HEK293 (cell line): ENCODE results near the gene ANKRD63.

Experiments
- AEBP2 ChIP-seq: fragments of 450-650 bp; formaldehyde crosslinking; IDR thresholded peaks from 2 replicates; pipeline ENCODE4 v1.5.1; 2016; ENCODE audit warnings: missing biosample characterization, missing genetic modification characterization, borderline replicate concordance
- GLIS1 ChIP-seq: fragments of 450-650 bp; formaldehyde crosslinking; IDR thresholded peaks from 2 replicates; pipeline ENCODE4 v1.5.1; 2016; ENCODE audit warnings: missing biosample characterization, missing genetic modification characterization
- SETDB1 ChIP-seq: IDR thresholded peaks from one replicate; pipeline ENCODE4 v1.6.1; 2017; ENCODE audit warnings: mild to moderate bottlenecking, low read length, moderate library complexity, mixed read lengths; ENCODE audit not compliant: insufficient read length
- SP7 ChIP-seq: fragments of 450-650 bp; formaldehyde crosslinking; IDR thresholded peaks from 2 replicates; pipeline ENCODE4 v1.5.1; 2016; ENCODE audit warnings: missing biosample characterization, missing genetic modification characterization
- TSHZ1 ChIP-seq: fragments of 450-650 bp; formaldehyde crosslinking; IDR thresholded peaks from 2 replicates; pipeline ENCODE4 v1.5.1; 2016; ENCODE audit warnings: missing biosample characterization, missing genetic modification characterization, borderline replicate concordance
- YY1 ChIP-seq: fragments of 450-650 bp; formaldehyde crosslinking; IDR thresholded peaks from 2 replicates; pipeline ENCODE4 v1.5.1; 2018; ENCODE audit warnings: missing biosample characterization, missing genetic modification characterization
- ZFP37 ChIP-seq: fragments of 450-650 bp; formaldehyde crosslinking; IDR thresholded peaks from 2 replicates; pipeline ENCODE4 v1.5.1; 2016; ENCODE audit warnings: missing biosample characterization, missing genetic modification characterization
- ZNF112 ChIP-seq: fragments of 450-650 bp; formaldehyde crosslinking; IDR thresholded peaks from 2 replicates; pipeline ENCODE4 v1.5.0; 2017; ENCODE audit warnings: missing biosample characterization, missing genetic modification characterization
- ZNF221 ChIP-seq: fragments of 450-650 bp; formaldehyde crosslinking; IDR thresholded peaks from 2 replicates; pipeline ENCODE4 v1.5.1; 2017; ENCODE audit warnings: missing biosample characterization, missing genetic modification characterization, borderline replicate concordance
- ZNF239 ChIP-seq: fragments of 450-650 bp; formaldehyde crosslinking; IDR thresholded peaks from 2 replicates; pipeline ENCODE4 v1.5.1; 2016; ENCODE audit warnings: missing biosample characterization, missing genetic modification characterization
- ZNF335 ChIP-seq: fragments of 450-650 bp; formaldehyde crosslinking; conservative IDR thresholded peaks from 2 replicates; pipeline ENCODE4 v1.5.1; 2016; ENCODE audit warnings: missing biosample characterization, missing genetic modification characterization
- ZNF391 ChIP-seq: fragments of 450-650 bp; formaldehyde crosslinking; IDR thresholded peaks from 2 replicates; pipeline ENCODE4 v1.5.1; 2016; ENCODE audit warnings: low read depth, missing biosample characterization, missing genetic modification characterization, borderline replicate concordance
- ZNF449 ChIP-seq: fragments of 450-650 bp; formaldehyde crosslinking; IDR thresholded peaks from 2 replicates; pipeline ENCODE4 v1.5.1; 2017; ENCODE audit warnings: missing biosample characterization, mild to moderate bottlenecking, missing genetic modification characterization, moderate library complexity
- ZNF544 ChIP-seq: fragments of 450-650 bp; formaldehyde crosslinking; IDR thresholded peaks from 2 replicates; pipeline ENCODE4 v1.5.0; 2017; ENCODE audit warnings: missing biosample characterization, missing genetic modification characterization
- ZNF626 ChIP-seq: fragments of 450-650 bp; sonication (Bioruptor Pico); formaldehyde crosslinking; IDR thresholded peaks from 2 replicates; pipeline ENCODE4 v1.5.1; 2018; ENCODE audit warnings: missing biosample characterization, missing genetic modification characterization, inconsistent platforms
- ZNF658 ChIP-seq: fragments of 450-650 bp; formaldehyde crosslinking; IDR thresholded peaks from 2 replicates; pipeline ENCODE4; 2016; ENCODE audit warnings: missing biosample characterization, missing genetic modification characterization
- ZNF707 ChIP-seq: fragments of 450-650 bp; formaldehyde crosslinking; IDR thresholded peaks from 2 replicates; pipeline ENCODE4 v1.5.1; 2016; ENCODE audit warnings: missing biosample characterization, missing genetic modification characterization
- ZNF776 ChIP-seq: fragments of 450-650 bp; formaldehyde crosslinking; IDR thresholded peaks from 2 replicates; pipeline ENCODE4 v1.5.0; 2017; ENCODE audit warnings: missing biosample characterization, missing genetic modification characterization, borderline replicate concordance
- ZNF785 ChIP-seq: fragments of 450-650 bp; formaldehyde crosslinking; IDR thresholded peaks from 2 replicates; pipeline ENCODE4 v1.5.1; 2016; ENCODE audit warnings: missing biosample characterization, missing genetic modification characterization
- TF ChIP-seq, protein P1 (sequence below): fragments of 450-650 bp; formaldehyde crosslinking; IDR thresholded peaks from 2 replicates; pipeline ENCODE4 v1.5.1; 2016; ENCODE audit warnings: missing biosample characterization, missing genetic modification characterization

The ANKRD63 gene

GRCh38 chr15:40313531-40314398 is 30.9 kb upstream of the ANKRD63 start (continued):
- no peak for TF ChIP-seq TSHZ1 (tag by site-specific recombination)
- peak; percentile 38; the same call in 1 of the 2 replicates for TF ChIP-seq GLIS1 (tag by site-specific recombination)
- peak; percentile 20; the same call in 1 of the 2 replicates for TF ChIP-seq ZNF335 (tag by site-specific recombination)
- no peak for TF ChIP-seq YY1 (tag by site-specific recombination)
- TF ChIP-seq, protein P1, sequence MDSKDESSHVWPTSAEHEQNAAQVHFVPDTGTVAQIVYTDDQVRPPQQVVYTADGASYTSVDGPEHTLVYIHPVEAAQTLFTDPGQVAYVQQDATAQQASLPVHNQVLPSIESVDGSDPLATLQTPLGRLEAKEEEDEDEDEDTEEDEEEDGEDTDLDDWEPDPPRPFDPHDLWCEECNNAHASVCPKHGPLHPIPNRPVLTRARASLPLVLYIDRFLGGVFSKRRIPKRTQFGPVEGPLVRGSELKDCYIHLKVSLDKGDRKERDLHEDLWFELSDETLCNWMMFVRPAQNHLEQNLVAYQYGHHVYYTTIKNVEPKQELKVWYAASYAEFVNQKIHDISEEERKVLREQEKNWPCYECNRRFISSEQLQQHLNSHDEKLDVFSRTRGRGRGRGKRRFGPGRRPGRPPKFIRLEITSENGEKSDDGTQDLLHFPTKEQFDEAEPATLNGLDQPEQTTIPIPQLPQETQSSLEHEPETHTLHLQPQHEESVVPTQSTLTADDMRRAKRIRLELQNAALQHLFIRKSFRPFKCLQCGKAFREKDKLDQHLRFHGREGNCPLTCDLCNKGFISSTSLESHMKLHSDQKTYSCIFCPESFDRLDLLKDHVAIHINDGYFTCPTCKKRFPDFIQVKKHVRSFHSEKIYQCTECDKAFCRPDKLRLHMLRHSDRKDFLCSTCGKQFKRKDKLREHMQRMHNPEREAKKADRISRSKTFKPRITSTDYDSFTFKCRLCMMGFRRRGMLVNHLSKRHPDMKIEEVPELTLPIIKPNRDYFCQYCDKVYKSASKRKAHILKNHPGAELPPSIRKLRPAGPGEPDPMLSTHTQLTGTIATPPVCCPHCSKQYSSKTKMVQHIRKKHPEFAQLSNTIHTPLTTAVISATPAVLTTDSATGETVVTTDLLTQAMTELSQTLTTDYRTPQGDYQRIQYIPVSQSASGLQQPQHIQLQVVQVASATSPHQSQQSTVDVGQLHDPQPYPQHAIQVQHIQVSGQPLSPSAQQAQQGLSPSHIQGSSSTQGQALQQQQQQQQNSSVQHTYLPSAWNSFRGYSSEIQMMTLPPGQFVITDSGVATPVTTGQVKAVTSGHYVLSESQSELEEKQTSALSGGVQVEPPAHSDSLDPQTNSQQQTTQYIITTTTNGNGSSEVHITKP: peak; percentile 49
- no peak for TF ChIP-seq ZNF221 (tag by site-specific recombination)
- no peak for TF ChIP-seq AEBP2 (tag by site-specific recombination)
- no peak for TF ChIP-seq ZNF776
- TF ChIP-seq ZNF658: no peak
- no peak for TF ChIP-seq ZNF785 (tag by site-specific recombination)
- no peak for TF ChIP-seq ZNF449
- TF ChIP-seq ZFP37 (tag by site-specific recombination): no peak
- TF ChIP-seq ZNF112 (tag by site-specific recombination): no peak
- no peak for TF ChIP-seq ZNF626 (tag by site-specific recombination)
- TF ChIP-seq ZNF544 (tag by site-specific recombination): no peak
- TF ChIP-seq SP7: no peak
- no peak for TF ChIP-seq ZNF391 (tag by site-specific recombination)
- no peak for TF ChIP-seq ZNF707 (tag by site-specific recombination)
- no peak for TF ChIP-seq ZNF239 (tag by site-specific recombination)
- no peak for TF ChIP-seq SETDB1
